ENCODE results near the gene GSG1L.

The GSG1L gene

GRCh38 chr16:28014851-28015250 is 48.7 kb downstream of the GSG1L start:
- no peaks in the 10 kb centered on the region for H3K79me2 ChIP-seq (ENCODE audit: insufficient read depth, low read length)

GRCh38 chr16:28013878-28014277 is 49.6 kb downstream of the GSG1L start:
- H3K9ac ChIP-seq (ENCODE audit: low read length), result no peak overlapping the region
- H3K4me2 ChIP-seq (ENCODE audit: low read depth, low read length, poor library complexity, severe bottlenecking), result no peak overlapping the region
- H3K27ac ChIP-seq (ENCODE audit: low read depth, low read length), result no peak overlapping the region
- no peak for TF ChIP-seq EZH2phosphoT487 (conservative IDR thresholded peaks at IDR 0.05; ENCODE audit: low read length)
- TF ChIP-seq, protein P1, sequence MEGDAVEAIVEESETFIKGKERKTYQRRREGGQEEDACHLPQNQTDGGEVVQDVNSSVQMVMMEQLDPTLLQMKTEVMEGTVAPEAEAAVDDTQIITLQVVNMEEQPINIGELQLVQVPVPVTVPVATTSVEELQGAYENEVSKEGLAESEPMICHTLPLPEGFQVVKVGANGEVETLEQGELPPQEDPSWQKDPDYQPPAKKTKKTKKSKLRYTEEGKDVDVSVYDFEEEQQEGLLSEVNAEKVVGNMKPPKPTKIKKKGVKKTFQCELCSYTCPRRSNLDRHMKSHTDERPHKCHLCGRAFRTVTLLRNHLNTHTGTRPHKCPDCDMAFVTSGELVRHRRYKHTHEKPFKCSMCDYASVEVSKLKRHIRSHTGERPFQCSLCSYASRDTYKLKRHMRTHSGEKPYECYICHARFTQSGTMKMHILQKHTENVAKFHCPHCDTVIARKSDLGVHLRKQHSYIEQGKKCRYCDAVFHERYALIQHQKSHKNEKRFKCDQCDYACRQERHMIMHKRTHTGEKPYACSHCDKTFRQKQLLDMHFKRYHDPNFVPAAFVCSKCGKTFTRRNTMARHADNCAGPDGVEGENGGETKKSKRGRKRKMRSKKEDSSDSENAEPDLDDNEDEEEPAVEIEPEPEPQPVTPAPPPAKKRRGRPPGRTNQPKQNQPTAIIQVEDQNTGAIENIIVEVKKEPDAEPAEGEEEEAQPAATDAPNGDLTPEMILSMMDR (IDR thresholded peaks at IDR 0.05; ENCODE audit: insufficient read depth, low read length, poor library complexity, severe bottlenecking), result no peak
- H2AFZ ChIP-seq (ENCODE audit: low read depth, low read length, severe bottlenecking), result no peak overlapping the region
- H4K20me1 ChIP-seq (ENCODE audit: low read depth, low read length), result no peaks in the 10 kb centered on the region
- H3F3A ChIP-seq (ENCODE audit: insufficient read depth), result no peaks in the 10 kb centered on the region
- no peak overlapping the region for H3K4me3 ChIP-seq (ENCODE audit: insufficient read depth, low read length, poor library complexity, severe bottlenecking)
- H3K27me3 ChIP-seq (ENCODE audit: low read length), result peaks cover 5% of the 10 kb centered on the region; the same call in 1 of the 2 replicates
- no peaks in the 10 kb centered on the region for H3K9me2 ChIP-seq (replicated peaks; ENCODE audit: insufficient read depth, low read length)
- H3K36me3 ChIP-seq (ENCODE audit: low read length), result no peaks in the 10 kb centered on the region
- H3K79me2 ChIP-seq (ENCODE audit: insufficient read depth, low read length), result no peaks in the 10 kb centered on the region
- H3K9me3 ChIP-seq (ENCODE audit: insufficient read depth, low read length), result no peaks in the 10 kb centered on the region

More at GRCh38 chr16:28014851-28015250, 48.7 kb downstream of the GSG1L start:
- Histone ChIP-seq H3K9me3 (ENCODE audit: insufficient read depth, low read length) (no peaks in the 10 kb centered on the region), H3K36me3 (ENCODE audit: low read length) (no peaks in the 10 kb centered on the region), H3K4me2 (ENCODE audit: low read depth, low read length, poor library complexity, severe bottlenecking) (no peak overlapping the region), H4K20me1 (ENCODE audit: low read depth, low read length) (no peaks in the 10 kb centered on the region), H3K27me3 (ENCODE audit: low read length) (peaks cover 5% of the 10 kb centered on the region; the same call in 1 of the 2 replicates), H3K9ac (ENCODE audit: low read length) (no peak overlapping the region), H3F3A (ENCODE audit: insufficient read depth) (no peaks in the 10 kb centered on the region), H3K9me2 (replicated peaks; ENCODE audit: insufficient read depth, low read length) (no peaks in the 10 kb centered on the region), H3K27ac (ENCODE audit: low read depth, low read length) (no peak overlapping the region), H3K4me3 (ENCODE audit: insufficient read depth, low read length, poor library complexity, severe bottlenecking) (no peak overlapping the region), H2AFZ (ENCODE audit: low read depth, low read length, severe bottlenecking) (no peak overlapping the region)
- TF ChIP-seq, protein P1 (IDR thresholded peaks at IDR 0.05; ENCODE audit: insufficient read depth, low read length, poor library complexity, severe bottlenecking), result no peak
- TF ChIP-seq EZH2phosphoT487 (conservative IDR thresholded peaks at IDR 0.05; ENCODE audit: low read length), result no peak

DNA sequence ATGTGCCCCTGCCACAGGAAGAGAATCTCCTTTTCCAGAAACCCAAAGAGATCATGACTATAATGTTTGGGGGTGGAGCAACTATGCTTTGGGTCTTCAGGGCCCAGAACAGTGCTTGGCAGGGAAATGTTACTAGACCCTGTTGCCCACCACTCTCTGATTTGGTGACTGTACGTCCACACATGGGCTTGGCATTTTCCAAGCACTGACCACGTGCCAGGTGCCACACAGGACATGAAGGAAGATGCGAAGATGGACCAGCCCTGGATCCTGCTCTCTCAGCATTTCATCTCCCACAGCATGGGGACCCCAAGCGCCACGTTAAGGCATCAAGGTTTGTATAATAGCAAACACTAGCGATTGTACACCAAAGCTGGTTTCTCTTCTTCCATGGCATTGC is 50.1 kb downstream of the GSG1L start:
- H3K9me3 ChIP-seq (ENCODE audit: insufficient read depth, low read length), result no peaks in the 10 kb centered on the region
- H3F3A ChIP-seq (ENCODE audit: insufficient read depth), result no peaks in the 10 kb centered on the region
- no peak overlapping the region for H3K4me3 ChIP-seq (ENCODE audit: insufficient read depth, low read length, poor library complexity, severe bottlenecking)
- H3K4me2 ChIP-seq (ENCODE audit: low read depth, low read length, poor library complexity, severe bottlenecking), result no peak overlapping the region
- no peak overlapping the region for H3K9ac ChIP-seq (ENCODE audit: low read length)
- H3K27ac ChIP-seq (ENCODE audit: low read depth, low read length), result no peak overlapping the region
- TF ChIP-seq, protein P1 (IDR thresholded peaks at IDR 0.05; ENCODE audit: insufficient read depth, low read length, poor library complexity, severe bottlenecking), result no peak
- peaks cover 5% of the 10 kb centered on the region; the same call in 1 of the 2 replicates for H3K27me3 ChIP-seq (ENCODE audit: low read length)
- no peaks in the 10 kb centered on the region for H3K9me2 ChIP-seq (replicated peaks; ENCODE audit: insufficient read depth, low read length)
- no peaks in the 10 kb centered on the region for H3K36me3 ChIP-seq (ENCODE audit: low read length)
- H3K79me2 ChIP-seq (ENCODE audit: insufficient read depth, low read length), result no peaks in the 10 kb centered on the region
- H2AFZ ChIP-seq (ENCODE audit: low read depth, low read length, severe bottlenecking), result no peak overlapping the region
- H4K20me1 ChIP-seq (ENCODE audit: low read depth, low read length), result no peaks in the 10 kb centered on the region
